Neural crest cell (in vitro differentiated cells): Measurements from ENCODE around the gene PRRC2B. TPM values are rescaled to one million over a fixed set of nuclear protein-coding genes. Genes with fewer than 3 reads are reported as not detected.
A peak's percentile ranks its signal among the peaks of the same experiment; 100 is the strongest.
"Not testable (repeated sequence)": the region's sequence is repeated elsewhere in the genome, so short reads cannot be mapped to it uniquely, and the experiment has no call there.

ENCODE experiments used
- DNase-seq: peaks from one replicate; pipeline ENCODE4 v3.0.0; 2021; ENCODE audit warnings: low read depth, mixed read lengths, low spot score
- H3K27ac Mint-ChIP-seq: one replicate; pipeline ENCODE4 v1.8.0; 2021; ENCODE audit warnings: mild to moderate bottlenecking, mixed read lengths; ENCODE audit not compliant: unreplicated experiment
- H3K27me3 Mint-ChIP-seq: 2 replicates; pipeline ENCODE4 v1.8.0; 2021; ENCODE audit warnings: low read depth, mild to moderate bottlenecking, mixed read lengths
- H3K36me3 Mint-ChIP-seq: 2 replicates; pipeline ENCODE4 v1.8.0; 2021; ENCODE audit warnings: low read depth, mild to moderate bottlenecking, mixed read lengths
- H3K4me1 Mint-ChIP-seq: 2 replicates; pipeline ENCODE4 v1.8.0; 2021; ENCODE audit warnings: mixed read lengths
- H3K4me3 Mint-ChIP-seq: one replicate; pipeline ENCODE4 v1.8.0; 2021; ENCODE audit warnings: mild to moderate bottlenecking, mixed read lengths
- H3K9me3 Mint-ChIP-seq: 2 replicates; pipeline ENCODE4 v1.8.0; 2021; ENCODE audit warnings: mixed read lengths
- total RNA-seq: library from RNA; stranded (reverse); gene quantifications from 2 replicates; pipeline ENCODE4 v1.2.1, GENCODE V29; 2021
- TF ChIP-seq, protein P1 (sequence below): fragments of 200-600 bp; sonication (generic); conservative IDR thresholded peaks from 2 replicates; pipeline ENCODE4 v1.5.0; 2021; ENCODE audit warnings: antibody characterized with exemption, mild to moderate bottlenecking

Gene PRRC2B
- total RNA-seq, 1 donor from 2014 or later = 349 TPM

DNA sequence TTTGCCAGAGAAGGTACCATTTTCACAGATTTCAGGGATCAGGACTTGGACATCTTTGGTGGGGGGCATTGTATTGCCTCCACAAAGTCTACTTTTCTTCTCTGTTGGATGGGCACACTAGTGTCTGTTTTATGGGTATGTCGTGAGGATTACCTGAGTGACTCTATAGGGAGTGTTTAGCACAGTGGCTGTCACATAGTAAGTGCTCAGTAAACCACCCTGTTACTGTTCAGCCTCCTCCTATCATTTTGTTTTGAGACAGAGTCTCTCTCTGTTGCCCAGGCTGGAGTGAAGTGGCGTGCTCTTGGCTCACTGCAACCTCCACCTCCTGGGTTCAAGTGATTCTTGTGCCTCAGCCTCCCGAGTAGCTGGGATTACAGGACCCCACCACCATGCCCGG, 2.4 kb upstream of the PRRC2B start:
- Mint-ChIP-seq H3K4me3 (peak overlapping the region; percentile 42), H3K27ac (no peak overlapping the region), H3K27me3 (no peaks in the 10 kb centered on the region), H3K9me3 (no peaks in the 10 kb centered on the region), H3K36me3 (peaks cover 5% of the 10 kb centered on the region), H3K4me1 (peaks cover 37% of the 10 kb centered on the region)
- DNase-seq = no peak
- TF ChIP-seq, protein P1, sequence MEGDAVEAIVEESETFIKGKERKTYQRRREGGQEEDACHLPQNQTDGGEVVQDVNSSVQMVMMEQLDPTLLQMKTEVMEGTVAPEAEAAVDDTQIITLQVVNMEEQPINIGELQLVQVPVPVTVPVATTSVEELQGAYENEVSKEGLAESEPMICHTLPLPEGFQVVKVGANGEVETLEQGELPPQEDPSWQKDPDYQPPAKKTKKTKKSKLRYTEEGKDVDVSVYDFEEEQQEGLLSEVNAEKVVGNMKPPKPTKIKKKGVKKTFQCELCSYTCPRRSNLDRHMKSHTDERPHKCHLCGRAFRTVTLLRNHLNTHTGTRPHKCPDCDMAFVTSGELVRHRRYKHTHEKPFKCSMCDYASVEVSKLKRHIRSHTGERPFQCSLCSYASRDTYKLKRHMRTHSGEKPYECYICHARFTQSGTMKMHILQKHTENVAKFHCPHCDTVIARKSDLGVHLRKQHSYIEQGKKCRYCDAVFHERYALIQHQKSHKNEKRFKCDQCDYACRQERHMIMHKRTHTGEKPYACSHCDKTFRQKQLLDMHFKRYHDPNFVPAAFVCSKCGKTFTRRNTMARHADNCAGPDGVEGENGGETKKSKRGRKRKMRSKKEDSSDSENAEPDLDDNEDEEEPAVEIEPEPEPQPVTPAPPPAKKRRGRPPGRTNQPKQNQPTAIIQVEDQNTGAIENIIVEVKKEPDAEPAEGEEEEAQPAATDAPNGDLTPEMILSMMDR = no peak

DNA sequence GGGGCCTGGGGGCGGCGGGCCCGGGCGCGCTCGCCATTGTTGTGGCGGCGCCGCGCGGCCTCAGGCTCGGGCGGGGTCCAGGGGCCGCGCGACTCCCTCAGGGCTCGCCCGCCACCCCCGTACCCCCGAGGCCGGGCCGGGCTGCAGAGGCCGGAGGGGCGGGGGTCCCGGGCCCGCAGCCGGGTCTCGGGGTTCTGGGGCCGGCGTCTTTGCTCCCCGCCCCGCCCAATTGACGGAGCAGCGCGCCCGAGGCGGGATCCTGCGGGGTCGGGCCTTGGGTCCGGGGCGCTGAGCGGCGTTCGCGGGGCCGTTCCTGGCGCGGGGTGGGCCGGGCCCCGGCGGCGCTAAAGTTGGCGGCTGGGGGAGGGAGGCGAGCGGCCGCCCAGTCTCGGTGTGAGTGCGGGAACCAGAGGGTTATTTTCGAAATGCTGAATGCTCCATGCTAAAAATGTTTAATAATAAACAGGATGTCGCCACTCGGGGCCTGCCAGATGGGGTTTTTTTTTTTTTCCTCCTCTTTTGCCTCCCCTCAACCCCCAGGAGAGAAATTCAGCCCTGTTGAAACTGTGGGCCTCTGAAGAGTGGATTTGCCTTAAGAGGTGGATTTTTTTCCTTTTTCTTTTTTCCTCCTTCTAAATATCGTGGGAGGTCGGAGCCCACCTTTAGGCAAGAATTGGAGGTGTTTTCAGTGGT, 724 bp downstream of the PRRC2B start:
- H3K36me3 Mint-ChIP-seq = peaks cover 5% of the 10 kb centered on the region
- DNase-seq = no peak
- H3K4me3 Mint-ChIP-seq = peak overlapping the region; percentile 98
- peaks cover 61% of the 10 kb centered on the region for H3K4me1 Mint-ChIP-seq
- H3K27ac Mint-ChIP-seq = peak overlapping the region; percentile 96
- no peaks in the 10 kb centered on the region for H3K9me3 Mint-ChIP-seq
- no peaks in the 10 kb centered on the region for H3K27me3 Mint-ChIP-seq
- TF ChIP-seq, protein P1 = no peak

DNA sequence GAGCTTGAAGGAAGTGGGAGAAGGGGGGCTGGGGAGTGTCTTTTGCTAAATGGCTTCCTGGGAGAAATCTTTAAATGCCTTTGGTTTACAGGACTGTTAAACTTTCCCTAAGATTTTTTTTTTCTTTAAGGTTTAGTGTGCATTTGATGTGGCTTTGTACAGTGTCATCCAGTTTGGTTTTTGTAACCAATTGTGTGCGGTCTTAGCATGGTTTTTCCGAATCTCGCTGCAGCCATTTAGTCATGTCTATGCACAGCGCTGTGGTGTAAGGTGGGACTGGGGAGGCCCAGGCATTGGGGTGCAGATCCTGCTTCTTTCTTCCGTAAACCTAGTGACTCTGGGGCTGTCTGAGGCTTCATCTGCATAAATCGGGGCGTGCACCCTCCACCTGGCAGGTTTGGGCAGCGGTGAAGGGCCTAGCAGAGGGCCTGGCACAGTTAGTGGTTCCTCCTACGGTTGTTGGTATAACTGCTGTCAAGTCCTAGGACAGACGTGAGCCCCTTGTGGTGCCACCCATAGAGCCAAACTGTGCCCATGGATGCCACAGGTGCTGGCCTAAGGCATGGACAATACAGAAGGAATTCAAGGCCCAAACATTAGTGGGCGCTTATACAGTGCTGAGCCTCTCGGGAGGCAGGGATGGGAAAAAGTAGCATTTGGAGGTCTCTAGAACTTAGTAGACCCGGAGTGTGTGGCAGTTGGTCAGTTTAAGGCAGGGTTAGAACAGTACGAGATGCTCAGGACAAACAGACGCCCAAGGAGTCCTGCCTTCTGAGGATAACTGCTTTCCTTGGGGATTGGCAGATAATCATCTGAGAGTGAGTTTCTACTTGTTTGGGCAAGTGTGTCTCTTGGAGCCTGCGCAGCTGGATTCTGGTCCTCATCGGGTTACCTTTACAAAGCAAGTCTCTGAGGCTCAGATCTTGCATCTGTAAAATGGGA, 1.5 kb downstream of the PRRC2B start:
- Mint-ChIP-seq H3K4me1 (peaks cover 68% of the 10 kb centered on the region), H3K27me3 (no peaks in the 10 kb centered on the region), H3K9me3 (no peaks in the 10 kb centered on the region), H3K27ac (peak overlapping the region; percentile 96), H3K4me3 (peak overlapping the region; percentile 98), H3K36me3 (peaks cover 5% of the 10 kb centered on the region)
- TF ChIP-seq, protein P1 = no peak
- no peak for DNase-seq

DNA sequence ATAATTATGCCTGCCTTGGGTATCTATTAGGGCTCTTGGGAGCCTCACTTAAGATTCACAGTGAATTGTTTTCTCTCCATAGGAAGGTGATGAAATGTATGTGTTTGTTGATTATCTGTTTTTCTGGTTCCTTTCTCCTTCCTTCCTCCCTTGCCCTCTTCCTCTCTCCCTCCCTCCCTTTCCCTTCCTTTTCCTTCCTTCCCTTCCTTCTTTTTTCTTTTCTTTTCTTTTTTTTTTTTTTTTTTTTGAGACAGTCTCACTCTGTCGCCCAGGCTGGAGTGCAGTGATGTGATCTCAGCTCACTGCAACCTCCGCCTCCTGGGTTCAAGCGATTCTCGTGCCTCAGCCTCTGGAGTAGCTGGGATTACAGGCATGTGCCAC, 2.2 kb downstream of the PRRC2B start:
- peaks cover 72% of the 10 kb centered on the region for H3K4me1 Mint-ChIP-seq
- DNase-seq, H3K36me3 Mint-ChIP-seq, H3K27me3 Mint-ChIP-seq, H3K9me3 Mint-ChIP-seq: not testable (repeated sequence)
- H3K4me3 Mint-ChIP-seq = peak overlapping the region; percentile 98
- peak overlapping the region; percentile 78 for H3K27ac Mint-ChIP-seq

DNA sequence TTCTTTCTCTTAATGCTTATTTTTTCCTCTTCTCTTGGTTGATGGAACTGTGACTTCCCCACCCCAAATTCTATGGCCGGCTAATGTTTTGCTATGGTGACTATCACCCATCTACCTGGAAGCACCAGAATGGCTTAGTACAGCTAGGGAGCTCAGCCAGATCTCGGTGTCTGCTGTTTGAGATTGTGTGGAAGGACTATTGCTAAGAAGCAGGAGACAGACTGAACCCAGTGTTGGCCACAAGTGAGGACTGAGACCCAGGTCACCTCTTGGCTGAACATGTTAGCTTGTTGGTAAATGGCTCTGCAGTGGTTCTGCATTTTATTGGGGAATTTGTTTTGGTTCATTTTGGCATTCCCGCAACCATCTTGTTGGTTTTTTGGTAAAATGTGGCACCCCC, 2.7 kb downstream of the PRRC2B start:
- Mint-ChIP-seq H3K36me3 (peaks cover 5% of the 10 kb centered on the region), H3K4me1 (peaks cover 71% of the 10 kb centered on the region), H3K27ac (peak overlapping the region; percentile 78), H3K9me3 (no peaks in the 10 kb centered on the region), H3K4me3 (peak overlapping the region; percentile 98), H3K27me3 (no peaks in the 10 kb centered on the region)
- no peak for DNase-seq
- TF ChIP-seq, protein P1 = no peak
